ENCODE results near the gene HHAT. TPM values are rescaled to one million over a fixed set of nuclear protein-coding genes. Genes with fewer than 3 reads are reported as not detected.

The HHAT gene
- total and polyA plus RNA-seq, 2 of the 4 experiments (the other 2 are of a cell fraction), result 1.7 to 2.5 TPM

GRCh38 chr1:210294999-210295745 lies 33.5 kb upstream of the HHAT start:
- ATAC-seq (ENCODE audit: low read depth) (peak; percentile 44), DNase-seq (no peak)
- Histone ChIP-seq H4K5ac (ENCODE audit: low read depth, low read length) (no peak overlapping the region; the same call in 1 of the 2 replicates), H3K18ac (ENCODE audit: low read depth, low read length) (no peak overlapping the region), H3K9me3 (ENCODE audit: control insufficient read depth, insufficient read depth, low read length) (no peaks in the 10 kb centered on the region), H3K9ac (ENCODE audit: low read depth, low read length) (no peak overlapping the region), H3K27ac (ENCODE audit: insufficient read depth, low read length) (no peak overlapping the region), H2AK9ac (replicated peaks; ENCODE audit: low read depth, low read length, poor library complexity) (no peak overlapping the region), H2BK5ac (ENCODE audit: low read depth, low read length, poor library complexity, severe bottlenecking) (no peak overlapping the region), H2BK20ac (ENCODE audit: low read depth, low read length) (no peak overlapping the region), H2BK120ac (ENCODE audit: low read depth, low read length) (no peak overlapping the region), H3K4me3 (ENCODE audit: insufficient read depth, low read depth, low read length) (no peak overlapping the region), H2AFZ (replicated peaks; ENCODE audit: low read length, poor library complexity) (peak overlapping the region; percentile 54), H3K9me1 (ENCODE audit: insufficient read depth, low read length) (no peaks in the 10 kb centered on the region), H3K4me2 (ENCODE audit: low read depth, low read length) (no peak overlapping the region), H2AK5ac (ENCODE audit: low read depth, low read length) (no peak overlapping the region), H4K20me1 (ENCODE audit: insufficient read depth, low read length) (no peaks in the 10 kb centered on the region), H3K79me1 (ENCODE audit: low read depth in 1 of 2, low read length in 2 of 2) (no peaks in the 10 kb centered on the region), H3K36me3 (ENCODE audit: control insufficient read depth, insufficient read depth, low read length) (no peaks in the 10 kb centered on the region), H3K14ac (replicated peaks; ENCODE audit: low read depth, low read length) (no peak overlapping the region), H3K4me1 (ENCODE audit: control insufficient read depth, insufficient read depth, low read length) (peaks cover 3% of the 10 kb centered on the region; the same call in 1 of the 2 replicates), H3K23ac (ENCODE audit: low read depth, low read length) (no peak overlapping the region), H3K27me3 (ENCODE audit: control insufficient read depth, insufficient read depth, low read length) (peaks cover 32% of the 10 kb centered on the region), H3K56ac (ENCODE audit: extremely low read depth, insufficient read depth, low read length) (no peak overlapping the region), H4K8ac (ENCODE audit: low read depth in 2 of 2, low read length in 2 of 2) (no peak overlapping the region; a peak in 1 of 4 replicates), H2BK15ac (ENCODE audit: low read depth, low read length) (no peak overlapping the region), H4K91ac (ENCODE audit: insufficient read depth, low read depth, low read length) (no peak overlapping the region), H3K4ac (ENCODE audit: low read depth, low read length) (no peak overlapping the region)
- TF ChIP-seq POLR2A (IDR thresholded peaks at IDR 0.05; ENCODE audit: low read depth, low read length) (no peak), SMC3 (IDR thresholded peaks at IDR 0.05; ENCODE audit: low read depth, low read length) (no peak), MAFK (IDR thresholded peaks at IDR 0.05; ENCODE audit: low read depth, low read length) (no peak)
- no TSS peak for BruUV-seq (replicated peaks)
- ChIA-PET POLR2A (ENCODE audit: unreplicated experiment) (interaction anchor here (0.6 kb wide), 2 partner anchors 29 to 45 kb away, joined by 3 read pairs; no protein-coding TSS in a partner anchor), CTCF (interaction anchor here (0.6 to 1.1 kb wide), 2 partner anchors 22 to 57 kb away, joined by 3 to 5 read pairs; no protein-coding TSS in a partner anchor)
- 40% methylated on average over 1 of the region's 10 CpGs; no CpG with 5 or more reads in 1 of the 2 experiments for WGBS, 2 experiments (ENCODE audit: extremely low coverage in 2 of 2, insufficient read length in 1 of 2)
- dilution Hi-C loops (cut with HindIII; ENCODE audit: low sequenced_read_pairs, unreplicated experiment), result no loop called here
- intact Hi-C loops (cut with micrococcal nuclease), result no loop called here
- in situ Hi-C loops (cut with MboI; ENCODE audit: low sequenced_read_pairs), result no loop called here
